ENCODE results near the gene OLFM2.

Gene OLFM2

DNA sequence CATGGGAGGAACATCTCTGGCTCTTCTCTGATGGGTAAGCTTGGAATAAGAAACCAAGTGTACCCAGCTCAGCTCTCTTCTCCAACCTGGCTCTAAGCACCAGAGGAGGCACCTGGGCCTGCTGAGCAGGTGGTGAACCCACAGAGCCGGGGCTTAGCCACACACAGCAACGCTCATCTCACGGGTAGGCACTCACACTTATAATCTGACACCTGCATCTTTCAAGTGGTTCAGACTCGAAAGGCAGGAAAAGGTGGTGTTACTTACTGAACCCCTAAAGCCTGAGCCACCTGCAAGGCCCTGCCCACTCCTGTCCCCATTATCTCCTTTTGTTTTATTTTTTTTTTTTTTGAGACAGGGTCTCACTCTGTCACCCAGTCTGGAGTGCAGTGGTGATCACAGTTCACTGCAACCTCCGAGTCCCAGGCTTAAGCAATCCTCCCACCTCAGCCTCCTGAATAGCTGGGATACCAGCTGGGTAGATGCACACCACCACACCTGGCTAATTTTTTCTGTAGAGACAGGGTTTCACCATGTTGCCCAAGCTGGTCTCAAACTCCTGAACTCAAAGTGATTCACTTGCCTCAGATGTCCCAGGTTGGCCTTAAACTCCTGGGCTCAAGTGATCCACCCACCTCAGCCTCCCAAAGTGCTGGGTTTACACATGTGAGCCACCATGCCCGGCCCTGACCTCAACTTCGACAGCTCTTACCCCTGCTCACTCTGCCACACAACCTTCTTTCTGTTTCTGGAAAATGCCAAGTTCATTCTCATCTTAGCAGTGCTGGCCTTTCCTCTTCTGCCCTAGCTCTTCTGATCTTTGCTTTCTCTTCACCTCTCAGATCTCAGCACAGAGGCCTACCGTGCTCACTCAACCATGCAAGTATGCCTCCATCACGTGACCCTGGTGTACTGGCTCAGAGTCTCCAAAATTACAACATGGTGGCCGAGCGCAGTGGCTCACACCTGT, 127.2 kb downstream of the OLFM2 start:
- in situ Hi-C loops (cut with MboI; ENCODE audit: low pct_unique_long_range_greater_than_20kb, low sequenced_read_pairs): no loop called here
- DNase-seq: no peak

- in situ Hi-C loops (cut with MboI; ENCODE audit: low pct_unique_long_range_greater_than_20kb, low sequenced_read_pairs): no loop called here
- DNase-seq: no peak
Measured at GRCh38 chr19:9806803-9807202, 129.5 kb downstream of the OLFM2 start.

All from KBM-7 (cell line).